SU-DHL-6 (cell line): ENCODE results near the gene TMEM154.

Source experiments
- H2AFZ ChIP-seq: fragments of 200-600 bp; sonication (generic); 2 replicates; pipeline ENCODE4 v1.6.1; 2014; ENCODE audit warnings: low read depth, mild to moderate bottlenecking, moderate library complexity, mixed read lengths, antibody characterized with exemption, low read length; ENCODE audit not compliant: severe bottlenecking
- H3F3A ChIP-seq: fragments of 200-600 bp; shearing (Covaris generic); 2 replicates; pipeline ENCODE4 v1.6.0; 2016; ENCODE audit warnings: antibody characterized with exemption, mild to moderate bottlenecking; ENCODE audit not compliant: insufficient read depth
- H3K27ac ChIP-seq: fragments of 200-600 bp; sonication (generic); 2 replicates; pipeline ENCODE4 v1.5.1; 2016; ENCODE audit warnings: low read depth, mild to moderate bottlenecking, low read length, moderate library complexity, mixed read lengths
- H3K27me3 ChIP-seq: fragments of 200-600 bp; sonication (generic), shearing (Covaris generic); 2 replicates; pipeline ENCODE4 v1.6.0; 2014; ENCODE audit warnings: mild to moderate bottlenecking, low read length
- H3K36me3 ChIP-seq: fragments of 200-600 bp; sonication (generic); 2 replicates; pipeline ENCODE4 v1.6.1; 2014; ENCODE audit warnings: mild to moderate bottlenecking, low read length, mixed read lengths
- H3K4me2 ChIP-seq: fragments of 300-600, 200-600 bp; shearing (Covaris generic), sonication (generic); 2 replicates; pipeline ENCODE4 v1.6.0; 2014; ENCODE audit warnings: low read length, low read depth, mild to moderate bottlenecking; ENCODE audit not compliant: poor library complexity, severe bottlenecking
- H3K4me3 ChIP-seq: fragments of 200-600 bp; sonication (generic); 2 replicates; pipeline ENCODE4 v1.5.1; 2014; ENCODE audit warnings: antibody characterized with exemption, low read length, mild to moderate bottlenecking, mixed read lengths; ENCODE audit not compliant: insufficient read depth, poor library complexity, severe bottlenecking
- H3K79me2 ChIP-seq: fragments of 200-600 bp; sonication (generic); 2 replicates; pipeline ENCODE4 v1.6.1; 2014; ENCODE audit warnings: mild to moderate bottlenecking, low read length, moderate library complexity; ENCODE audit not compliant: insufficient read depth
- H3K9ac ChIP-seq: fragments of 200-600 bp; sonication (generic); 2 replicates; pipeline ENCODE4 v1.7.0; 2014; ENCODE audit warnings: mild to moderate bottlenecking, low read length
- H3K9me2 ChIP-seq: fragments of 200-600 bp; sonication (generic); replicated peaks from 2 replicates; pipeline ENCODE4 v1.6.1; 2014; ENCODE audit warnings: low read length; ENCODE audit not compliant: insufficient read depth
- H3K9me3 ChIP-seq: fragments of 200-600 bp; sonication (generic); 2 replicates; pipeline ENCODE4 v1.6.1; 2014; ENCODE audit warnings: low read length, mixed read lengths; ENCODE audit not compliant: insufficient read depth
- H4K20me1 ChIP-seq: fragments of 200-600 bp; sonication (generic); 2 replicates; pipeline ENCODE4 v1.6.1; 2014; ENCODE audit warnings: low read depth, mild to moderate bottlenecking, antibody characterized with exemption, low read length, moderate library complexity, mixed read lengths
- EZH2phosphoT487 ChIP-seq: fragments of 200-600 bp; sonication (generic), shearing (Covaris generic); conservative IDR thresholded peaks from 2 replicates; pipeline ENCODE4 v1.6.1; 2018; ENCODE audit warnings: mild to moderate bottlenecking, antibody characterized with exemption, low read length, moderate library complexity, mixed read lengths
- TF ChIP-seq, protein P1 (sequence below): fragments of 200-600 bp; sonication (generic); IDR thresholded peaks from one replicate; pipeline ENCODE4 v1.5.1; 2017; ENCODE audit warnings: antibody characterized with exemption, mild to moderate bottlenecking, low read length, moderate library complexity; ENCODE audit not compliant: insufficient read depth, poor library complexity, severe bottlenecking

Gene TMEM154

DNA sequence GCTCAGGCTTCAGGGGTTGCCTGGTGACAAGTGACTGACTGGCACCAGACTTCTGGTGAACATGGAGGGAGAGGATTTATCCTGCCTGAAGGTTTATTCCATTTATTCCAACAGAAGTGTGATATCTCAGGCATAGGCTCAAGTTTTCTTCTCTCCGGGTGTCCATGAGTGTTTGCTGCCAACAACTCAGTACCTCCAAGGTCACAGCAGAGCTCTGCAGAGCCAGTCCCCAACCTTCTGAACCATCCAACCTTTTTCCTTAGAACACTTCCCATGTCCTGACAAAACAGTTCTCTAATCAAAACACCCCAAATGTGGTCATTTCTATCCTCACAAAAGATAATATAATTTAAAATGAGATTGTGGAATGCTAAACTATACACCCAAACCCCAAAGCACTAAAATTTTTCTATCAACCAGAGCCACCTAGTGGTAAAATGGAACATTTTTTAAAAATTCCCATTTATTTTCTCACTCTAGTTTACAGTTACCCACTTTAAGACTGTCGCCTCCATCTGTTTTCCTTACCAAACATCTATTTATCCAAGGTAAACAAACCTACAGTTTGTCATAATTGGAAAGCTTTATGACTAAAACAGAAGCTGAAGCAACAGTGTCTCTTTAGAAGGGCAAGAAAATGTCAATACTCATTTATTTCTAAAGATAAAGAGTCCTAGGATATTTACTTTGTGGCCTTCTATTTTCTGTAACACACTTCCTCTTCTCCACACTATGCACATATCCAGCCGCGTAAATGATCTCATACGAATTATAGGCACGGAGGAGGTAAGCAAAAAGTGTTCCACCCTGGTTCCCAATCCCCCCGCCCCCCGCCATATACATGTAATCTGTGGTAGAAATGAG lies 39.5 kb downstream of the TMEM154 start:
- H3K9ac ChIP-seq, result no peak overlapping the region
- no peaks in the 10 kb centered on the region for H3K9me2 ChIP-seq
- H3K27me3 ChIP-seq, result no peaks in the 10 kb centered on the region
- H3F3A ChIP-seq, result peaks cover 33% of the 10 kb centered on the region
- H3K79me2 ChIP-seq, result no peaks in the 10 kb centered on the region
- TF ChIP-seq, protein P1, sequence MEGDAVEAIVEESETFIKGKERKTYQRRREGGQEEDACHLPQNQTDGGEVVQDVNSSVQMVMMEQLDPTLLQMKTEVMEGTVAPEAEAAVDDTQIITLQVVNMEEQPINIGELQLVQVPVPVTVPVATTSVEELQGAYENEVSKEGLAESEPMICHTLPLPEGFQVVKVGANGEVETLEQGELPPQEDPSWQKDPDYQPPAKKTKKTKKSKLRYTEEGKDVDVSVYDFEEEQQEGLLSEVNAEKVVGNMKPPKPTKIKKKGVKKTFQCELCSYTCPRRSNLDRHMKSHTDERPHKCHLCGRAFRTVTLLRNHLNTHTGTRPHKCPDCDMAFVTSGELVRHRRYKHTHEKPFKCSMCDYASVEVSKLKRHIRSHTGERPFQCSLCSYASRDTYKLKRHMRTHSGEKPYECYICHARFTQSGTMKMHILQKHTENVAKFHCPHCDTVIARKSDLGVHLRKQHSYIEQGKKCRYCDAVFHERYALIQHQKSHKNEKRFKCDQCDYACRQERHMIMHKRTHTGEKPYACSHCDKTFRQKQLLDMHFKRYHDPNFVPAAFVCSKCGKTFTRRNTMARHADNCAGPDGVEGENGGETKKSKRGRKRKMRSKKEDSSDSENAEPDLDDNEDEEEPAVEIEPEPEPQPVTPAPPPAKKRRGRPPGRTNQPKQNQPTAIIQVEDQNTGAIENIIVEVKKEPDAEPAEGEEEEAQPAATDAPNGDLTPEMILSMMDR, result peak; percentile 34
- no peak for TF ChIP-seq EZH2phosphoT487
- no peak overlapping the region for H3K4me2 ChIP-seq
- H4K20me1 ChIP-seq, result no peaks in the 10 kb centered on the region
- no peaks in the 10 kb centered on the region for H3K9me3 ChIP-seq
- no peak overlapping the region for H3K4me3 ChIP-seq
- no peak overlapping the region for H2AFZ ChIP-seq
- H3K27ac ChIP-seq, result peak overlapping the region; percentile 28; the same call in 1 of the 2 replicates
- peaks cover 16% of the 10 kb centered on the region for H3K36me3 ChIP-seq

DNA sequence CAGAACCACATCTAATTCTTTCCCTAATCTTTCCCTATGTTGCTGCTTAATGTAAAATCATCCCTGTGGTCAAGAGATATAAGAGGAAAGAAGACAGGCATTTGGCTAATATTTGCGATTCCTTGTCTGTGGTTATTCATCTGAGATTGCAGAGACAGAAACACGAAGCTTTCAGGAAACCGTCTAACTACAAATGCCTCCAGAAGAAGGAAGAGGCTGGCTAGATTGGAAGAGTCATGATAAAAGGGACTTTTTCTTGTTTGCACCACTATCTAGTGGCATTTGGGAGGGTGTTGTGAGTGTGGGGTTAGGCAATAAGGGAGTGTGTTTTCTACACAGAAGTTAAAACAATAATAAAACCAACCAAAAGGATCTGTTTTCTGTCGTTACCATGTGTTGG lies 43.9 kb downstream of the TMEM154 start:
- Histone ChIP-seq H3F3A (no peaks in the 10 kb centered on the region), H3K36me3 (peaks cover 31% of the 10 kb centered on the region), H3K9me2 (no peaks in the 10 kb centered on the region), H3K9me3 (no peaks in the 10 kb centered on the region), H2AFZ (no peak overlapping the region), H3K27me3 (no peaks in the 10 kb centered on the region), H3K4me2 (no peak overlapping the region), H3K4me3 (no peak overlapping the region), H4K20me1 (no peaks in the 10 kb centered on the region), H3K27ac (no peak overlapping the region), H3K9ac (no peak overlapping the region), H3K79me2 (no peaks in the 10 kb centered on the region)
- TF ChIP-seq EZH2phosphoT487, result no peak
- TF ChIP-seq, protein P1, result no peak

DNA sequence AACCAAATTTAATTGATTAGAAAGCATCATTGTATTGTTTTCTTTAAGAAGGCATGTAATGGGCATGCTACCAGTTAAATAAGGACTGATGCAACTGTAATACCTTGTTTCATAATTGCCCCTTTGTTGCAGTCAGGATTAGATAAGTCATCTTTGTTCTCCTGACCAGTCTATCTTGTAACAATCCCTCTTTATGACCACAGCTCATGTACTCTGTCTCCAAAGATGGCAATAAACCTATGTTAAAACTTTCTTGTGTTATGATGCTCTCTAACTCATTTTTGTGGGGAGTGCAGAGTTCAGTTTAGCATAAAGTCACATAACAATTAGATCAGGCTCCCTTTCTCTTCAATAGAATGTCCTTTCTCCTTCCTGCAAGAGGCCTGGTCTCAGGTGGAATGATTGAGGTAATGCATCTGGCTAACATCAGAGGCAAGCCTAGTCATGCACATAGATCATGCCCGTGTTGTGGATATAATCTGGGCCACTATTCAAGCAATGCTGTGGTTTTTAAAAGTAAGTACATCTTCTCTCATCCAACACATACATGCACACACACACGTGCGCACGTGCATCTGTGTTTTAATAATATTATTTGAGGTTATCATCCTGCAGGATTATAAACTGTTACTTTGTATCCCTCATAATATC lies 45.6 kb downstream of the TMEM154 start:
- H3K4me3 ChIP-seq, result no peak overlapping the region
- no peak overlapping the region for H3K4me2 ChIP-seq
- no peaks in the 10 kb centered on the region for H3K9me3 ChIP-seq
- no peaks in the 10 kb centered on the region for H3F3A ChIP-seq
- no peaks in the 10 kb centered on the region for H4K20me1 ChIP-seq
- TF ChIP-seq, protein P1, result no peak
- TF ChIP-seq EZH2phosphoT487, result no peak
- no peak overlapping the region for H3K27ac ChIP-seq
- no peaks in the 10 kb centered on the region for H3K79me2 ChIP-seq
- peaks cover 27% of the 10 kb centered on the region for H3K36me3 ChIP-seq
- no peak overlapping the region for H2AFZ ChIP-seq
- H3K9ac ChIP-seq, result no peak overlapping the region
- no peaks in the 10 kb centered on the region for H3K9me2 ChIP-seq
- no peaks in the 10 kb centered on the region for H3K27me3 ChIP-seq
